GM18505 (cell line): Measurements from ENCODE around the gene RAD51B.
"Not testable (repeated sequence)": the region's sequence is repeated elsewhere in the genome, so short reads cannot be mapped to it uniquely, and the experiment has no call there.

Source experiments
- ATAC-seq: cut with Tn5 transposase; IDR thresholded peaks from one replicate; pipeline ENCODE4 v1.9.1; 2021; ENCODE audit not compliant: unreplicated experiment
- POLR2A ChIP-seq: IDR thresholded peaks from 4 replicates; pipeline ENCODE4 v1.6.1; 2011; ENCODE audit warnings: borderline replicate concordance; ENCODE audit not compliant: insufficient read depth, insufficient read length; ENCODE audit errors: extremely low read depth

Gene RAD51B

DNA sequence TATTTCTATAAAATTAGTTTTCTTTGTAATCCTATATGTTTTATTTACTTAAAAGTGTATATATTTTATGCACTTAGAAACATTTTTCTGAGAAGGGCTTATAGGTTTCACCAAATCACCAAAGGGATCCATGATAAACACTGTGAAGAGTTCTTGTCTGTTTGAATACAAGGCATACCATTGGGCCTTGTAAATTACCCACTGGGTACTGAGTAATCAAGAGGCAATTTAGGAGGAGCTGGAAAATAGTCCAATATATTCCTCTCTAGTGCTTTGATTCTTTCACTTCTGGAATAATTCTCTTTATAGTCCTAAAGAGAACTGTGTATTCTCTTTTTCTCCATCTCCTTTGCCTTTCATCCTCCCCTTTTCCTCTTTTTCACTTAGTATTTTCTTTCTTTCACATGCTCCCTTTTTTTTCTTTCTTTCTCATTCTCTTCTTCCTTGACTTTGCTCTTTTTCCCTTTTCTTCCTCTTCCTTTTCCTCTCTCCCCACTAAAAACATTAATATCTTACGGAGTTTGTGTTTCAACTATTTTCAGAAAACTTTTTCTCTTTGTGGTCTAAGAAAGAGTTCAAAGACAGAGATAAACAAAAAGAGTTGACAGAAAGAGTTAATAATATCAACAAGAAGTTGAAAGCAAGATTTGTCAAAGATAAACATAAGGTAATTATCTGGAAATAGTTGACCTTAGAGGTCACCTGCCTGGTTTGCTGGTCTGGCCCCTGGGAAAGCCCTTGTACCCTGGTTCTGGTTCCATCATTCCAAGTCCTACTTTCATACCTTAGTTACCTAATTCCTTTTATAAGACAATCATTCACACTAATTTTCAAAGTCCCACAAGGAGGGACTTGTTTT lies 435.3 kb downstream of the RAD51B start:
- ATAC-seq: no peak

DNA sequence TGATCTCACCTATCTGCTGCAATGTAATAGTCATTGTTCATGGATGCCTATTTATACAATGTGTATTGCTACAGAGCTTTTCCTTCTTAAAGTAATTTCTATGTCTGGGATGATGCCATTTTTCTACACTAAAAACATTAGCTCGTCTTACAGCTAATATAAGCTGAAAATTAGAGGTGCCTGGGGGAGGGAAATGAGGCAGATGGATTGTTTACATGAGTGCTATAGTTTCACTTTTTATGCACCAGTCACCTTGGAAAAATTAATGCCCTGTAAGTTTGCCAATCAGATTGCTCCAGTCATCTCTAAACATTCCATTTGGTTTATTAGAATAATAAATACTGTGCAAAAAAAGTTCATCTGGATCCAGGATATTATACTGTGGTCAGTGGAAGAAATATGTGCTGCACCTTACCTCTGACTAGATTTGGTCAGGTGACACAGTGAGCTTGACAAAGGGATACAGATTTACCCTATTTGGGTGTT lies 436.2 kb downstream of the RAD51B start:
- no peak for ATAC-seq
- no peak for TF ChIP-seq POLR2A

More for the DNA sequence above, 435.3 kb downstream of the RAD51B start:
- no peak for TF ChIP-seq POLR2A

DNA sequence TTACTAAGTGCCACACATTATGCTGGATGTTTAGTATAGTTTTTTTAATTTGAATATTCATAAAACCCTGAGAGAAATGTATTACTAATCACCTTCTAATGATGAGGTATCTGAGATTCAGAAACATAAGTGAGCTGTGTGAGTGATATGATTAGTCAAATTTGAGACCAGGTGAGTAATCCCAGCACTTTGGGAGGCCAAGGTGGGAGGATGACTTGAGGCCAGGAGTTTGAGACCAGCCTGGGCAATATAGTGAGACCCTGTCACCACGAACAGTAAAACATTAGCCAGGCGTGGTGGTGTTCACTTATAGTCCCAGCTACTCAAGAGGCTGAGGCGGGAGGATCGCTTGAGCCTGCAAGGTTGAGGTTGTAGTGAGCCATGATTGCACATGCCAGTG lies 438.4 kb downstream of the RAD51B start:
- no peak for ATAC-seq
- no peak for TF ChIP-seq POLR2A

GRCh38 chr14:68258995-68259394 lies 439.4 kb downstream of the RAD51B start:
- not testable (repeated sequence) for ATAC-seq

- TF ChIP-seq POLR2A: no peak
- no peak for ATAC-seq
Observed at GRCh38 chr14:68260121-68260520, 440.5 kb downstream of the RAD51B start.

DNA sequence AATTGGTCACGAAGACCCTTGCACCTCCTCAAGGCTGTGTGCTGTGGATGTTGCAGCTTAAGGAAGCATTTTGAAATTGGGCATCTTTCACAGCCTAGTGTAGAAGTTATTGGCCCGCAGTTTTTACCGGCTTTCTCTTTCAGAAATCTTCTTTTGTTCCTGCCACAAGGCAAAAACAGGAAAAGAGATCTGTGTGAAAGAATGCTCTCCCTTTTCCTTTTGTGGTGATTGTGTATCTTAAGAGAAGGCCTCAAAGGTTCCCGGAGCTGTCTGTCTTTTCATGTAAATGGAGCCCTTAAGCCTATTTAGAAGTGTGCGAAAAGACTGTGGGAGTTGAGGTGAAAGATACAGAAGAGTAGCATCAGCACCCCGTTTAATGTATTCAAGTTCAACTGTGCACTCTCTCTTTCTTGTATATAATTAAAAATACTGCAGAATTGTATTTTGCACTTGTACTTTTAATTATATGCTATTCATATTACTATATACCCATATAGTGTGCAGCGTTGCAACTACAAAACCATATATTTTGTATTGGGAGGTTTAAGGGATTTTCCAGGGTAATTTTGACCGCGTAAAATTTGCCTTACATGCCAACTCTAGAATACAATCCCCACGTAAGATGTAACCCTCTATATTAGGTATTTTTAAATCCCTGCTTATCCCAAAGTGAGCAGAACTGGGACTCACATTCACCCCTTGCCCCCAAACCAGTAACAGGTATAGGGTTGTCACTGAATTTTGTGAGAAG lies 441.7 kb downstream of the RAD51B start:
- TF ChIP-seq POLR2A: no peak
- no peak for ATAC-seq

DNA sequence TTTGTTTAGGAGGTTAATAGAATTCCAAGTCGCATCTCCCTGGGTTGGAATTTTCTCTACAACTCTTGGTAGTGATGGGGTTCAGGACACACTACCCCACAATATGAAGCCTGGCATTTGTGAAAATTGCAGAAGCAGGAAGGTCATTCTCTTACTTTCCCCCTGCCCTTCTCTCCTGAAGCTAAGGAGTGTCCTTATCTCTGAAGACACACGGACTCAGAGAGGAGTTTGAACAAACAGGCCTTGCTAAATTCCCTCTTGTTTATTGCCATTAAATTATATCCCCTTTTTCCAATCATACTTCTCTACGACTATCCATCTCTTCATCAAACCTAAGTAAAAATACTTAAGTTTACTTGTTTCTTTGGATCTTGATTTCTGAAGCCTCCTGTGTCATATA lies 443.0 kb downstream of the RAD51B start:
- no peak for ATAC-seq

GRCh38 chr14:68263563-68264259 lies 444.1 kb downstream of the RAD51B start:
- ATAC-seq: no peak

More for the DNA sequence above, 443.0 kb downstream of the RAD51B start:
- TF ChIP-seq POLR2A: no peak

GRCh38 chr14:68264260-68264569 lies 444.6 kb downstream of the RAD51B start:
- ATAC-seq: no peak
- TF ChIP-seq POLR2A: no peak

More at GRCh38 chr14:68263563-68264259, 444.1 kb downstream of the RAD51B start:
- TF ChIP-seq POLR2A: no peak

GRCh38 chr14:68266998-68267397 lies 447.4 kb downstream of the RAD51B start:
- TF ChIP-seq POLR2A: no peak
- ATAC-seq: no peak

GRCh38 chr14:68268197-68268596 lies 448.6 kb downstream of the RAD51B start:
- TF ChIP-seq POLR2A: peak; percentile 42
- no peak for ATAC-seq

DNA sequence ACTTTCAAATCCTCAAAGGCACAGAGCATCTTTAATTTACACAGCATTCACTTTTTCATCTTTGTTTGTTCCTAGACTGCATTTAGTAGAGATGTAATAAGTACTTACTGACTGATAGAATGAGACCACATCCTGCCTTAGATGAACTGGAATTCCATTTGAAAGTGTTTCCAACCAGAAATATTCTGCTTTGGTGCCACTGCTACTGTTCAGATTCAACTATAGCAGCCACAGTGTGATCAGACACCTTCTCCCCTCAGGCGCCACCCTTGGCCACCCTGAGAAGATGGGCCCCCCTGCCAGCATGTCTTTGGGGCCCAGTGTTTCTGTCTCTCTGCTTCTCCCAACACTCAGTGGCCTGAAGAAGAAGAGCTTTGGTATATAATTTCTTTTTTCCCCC lies 449.1 kb downstream of the RAD51B start:
- TF ChIP-seq POLR2A: no peak
- ATAC-seq: no peak

DNA sequence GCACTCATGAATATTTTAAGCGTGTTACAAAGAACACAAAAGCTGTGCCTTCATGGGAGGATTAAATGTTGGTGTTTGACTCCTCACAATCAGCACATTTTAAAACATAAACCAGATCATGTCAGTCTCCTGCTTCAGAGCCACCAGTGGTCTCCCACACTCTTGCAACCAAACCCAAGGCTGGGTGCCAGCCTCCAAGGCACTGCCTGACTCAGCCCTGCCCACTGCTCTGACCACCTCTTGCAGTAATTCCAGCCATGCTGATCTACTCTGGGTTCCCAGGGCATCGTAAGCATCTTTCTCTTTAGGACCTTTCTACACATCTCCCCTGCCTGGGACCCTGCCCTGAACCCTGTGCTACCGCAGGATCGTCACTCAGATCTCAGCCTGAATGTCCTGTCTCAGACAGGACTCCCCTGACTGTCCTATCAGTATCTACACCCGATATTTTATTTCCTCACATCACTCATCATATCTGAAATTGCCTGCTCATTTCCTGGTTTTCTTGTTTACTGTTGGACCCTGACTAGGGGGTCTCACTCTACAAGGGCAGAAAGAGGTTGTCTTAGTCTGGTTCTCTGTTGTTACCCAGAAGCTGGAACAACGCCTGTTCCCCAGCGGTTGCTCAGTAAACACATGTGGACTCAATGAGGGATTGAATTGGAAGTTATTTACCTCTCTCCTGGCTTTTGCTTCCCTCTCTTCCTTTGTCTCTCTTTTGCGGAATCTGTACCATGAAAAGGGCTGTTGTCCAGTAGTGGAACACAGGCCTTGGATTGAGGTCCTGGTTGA lies 449.8 kb downstream of the RAD51B start:
- TF ChIP-seq POLR2A: no peak
- no peak for ATAC-seq
